Mucosa of descending colon (tissue), 3 donors: Measurements from ENCODE around the gene GNAI3. TPM values are rescaled to one million over a fixed set of nuclear protein-coding genes. Genes with fewer than 3 reads are reported as not detected.

Source experiments
- ATAC-seq: fragments of 200-7000 bp; cut with Tn5 transposase; one replicate; pipeline ENCODE4 v1.9.1; 2020; ENCODE audit warnings: mild to moderate bottlenecking, moderate library complexity
- DNase-seq, 3 donors: peaks; one replicate each; pipeline ENCODE4 v3.0.0-alpha.2; 2020
- H3K36me3 ChIP-seq: fragments of 200-600 bp; one replicate; pipeline ENCODE4 v1.8.0; 2021; ENCODE audit warnings: low read depth, mild to moderate bottlenecking
- H3K4me1 ChIP-seq: fragments of 200-600 bp; one replicate; pipeline ENCODE4 v1.8.0; 2021; ENCODE audit warnings: low read depth, mild to moderate bottlenecking
- H3K4me3 ChIP-seq: fragments of 200-600 bp; one replicate; pipeline ENCODE4 v1.8.0; 2021; ENCODE audit warnings: mild to moderate bottlenecking
- H3K9me3 ChIP-seq: fragments of 200-600 bp; one replicate; pipeline ENCODE4 v1.8.0; 2021; ENCODE audit warnings: mild to moderate bottlenecking
- intact Hi-C, 2 donors: fragments of 100-400 bp; cut with DNase I in 1 of 2; cut with micrococcal nuclease in 1 of 2; formaldehyde crosslinking; loops; one replicate each; pipeline versions ENCODE4 v1.11.0 to v1.11.1; 2022; cut with DNase I, micrococcal nuclease
- total RNA-seq, 3 donors: library from RNA; stranded (reverse); fragmentation: NEBNext Ultra II Directional in 2 of 3; extraction: Animal tissue kit (Norgen Biotek cat#: 25700) in 2 of 3; gene quantifications; one replicate each; pipeline versions ENCODE4 v1.2.1 to v1.2.4, GENCODE V29; 2021 to 2023
- TF ChIP-seq, protein P1 (sequence below): fragments of 200-600 bp; IDR thresholded peaks from one replicate; pipeline ENCODE4 v1.8.0; 2022; ENCODE audit warnings: antibody characterized with exemption, mild to moderate bottlenecking
- donor health status: DM: no; HTN: no; CAD: no; lungs with moderate emphysema.
- donor health status: DM: no; HTN: no; CAD: no.
- donor health status: DM: no; HTN: yes; CAD: no.

The GNAI3 gene
- total RNA-seq, 3 donors from 2014 or later: 6.5 to 8.3 (median 7.6) TPM

DNA sequence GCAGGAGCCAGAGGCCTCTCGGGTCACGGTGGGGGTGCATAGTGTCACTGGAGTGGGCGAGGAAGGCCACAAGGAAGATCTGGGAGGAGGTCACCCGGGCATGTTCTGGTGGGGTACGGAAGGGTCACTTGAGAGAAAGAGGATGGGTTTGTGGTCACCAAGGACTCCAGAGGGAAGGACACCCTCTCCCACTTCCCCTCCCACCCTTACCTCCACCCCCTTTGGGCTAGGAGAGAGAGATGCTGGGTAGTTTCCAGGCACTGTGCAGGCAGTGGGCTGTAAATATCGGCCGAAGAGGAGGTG is 39.6 kb upstream of the GNAI3 start:
- Histone ChIP-seq H3K36me3 (no peaks in the 10 kb centered on the region), H3K9me3 (no peaks in the 10 kb centered on the region), H3K4me1 (peaks cover 3% of the 10 kb centered on the region), H3K4me3 (no peak overlapping the region)
- TF ChIP-seq, protein P1, sequence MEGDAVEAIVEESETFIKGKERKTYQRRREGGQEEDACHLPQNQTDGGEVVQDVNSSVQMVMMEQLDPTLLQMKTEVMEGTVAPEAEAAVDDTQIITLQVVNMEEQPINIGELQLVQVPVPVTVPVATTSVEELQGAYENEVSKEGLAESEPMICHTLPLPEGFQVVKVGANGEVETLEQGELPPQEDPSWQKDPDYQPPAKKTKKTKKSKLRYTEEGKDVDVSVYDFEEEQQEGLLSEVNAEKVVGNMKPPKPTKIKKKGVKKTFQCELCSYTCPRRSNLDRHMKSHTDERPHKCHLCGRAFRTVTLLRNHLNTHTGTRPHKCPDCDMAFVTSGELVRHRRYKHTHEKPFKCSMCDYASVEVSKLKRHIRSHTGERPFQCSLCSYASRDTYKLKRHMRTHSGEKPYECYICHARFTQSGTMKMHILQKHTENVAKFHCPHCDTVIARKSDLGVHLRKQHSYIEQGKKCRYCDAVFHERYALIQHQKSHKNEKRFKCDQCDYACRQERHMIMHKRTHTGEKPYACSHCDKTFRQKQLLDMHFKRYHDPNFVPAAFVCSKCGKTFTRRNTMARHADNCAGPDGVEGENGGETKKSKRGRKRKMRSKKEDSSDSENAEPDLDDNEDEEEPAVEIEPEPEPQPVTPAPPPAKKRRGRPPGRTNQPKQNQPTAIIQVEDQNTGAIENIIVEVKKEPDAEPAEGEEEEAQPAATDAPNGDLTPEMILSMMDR: no peak
- no peak for ATAC-seq
- intact Hi-C loops: no loop called here
- DNase-seq: no peak

DNA sequence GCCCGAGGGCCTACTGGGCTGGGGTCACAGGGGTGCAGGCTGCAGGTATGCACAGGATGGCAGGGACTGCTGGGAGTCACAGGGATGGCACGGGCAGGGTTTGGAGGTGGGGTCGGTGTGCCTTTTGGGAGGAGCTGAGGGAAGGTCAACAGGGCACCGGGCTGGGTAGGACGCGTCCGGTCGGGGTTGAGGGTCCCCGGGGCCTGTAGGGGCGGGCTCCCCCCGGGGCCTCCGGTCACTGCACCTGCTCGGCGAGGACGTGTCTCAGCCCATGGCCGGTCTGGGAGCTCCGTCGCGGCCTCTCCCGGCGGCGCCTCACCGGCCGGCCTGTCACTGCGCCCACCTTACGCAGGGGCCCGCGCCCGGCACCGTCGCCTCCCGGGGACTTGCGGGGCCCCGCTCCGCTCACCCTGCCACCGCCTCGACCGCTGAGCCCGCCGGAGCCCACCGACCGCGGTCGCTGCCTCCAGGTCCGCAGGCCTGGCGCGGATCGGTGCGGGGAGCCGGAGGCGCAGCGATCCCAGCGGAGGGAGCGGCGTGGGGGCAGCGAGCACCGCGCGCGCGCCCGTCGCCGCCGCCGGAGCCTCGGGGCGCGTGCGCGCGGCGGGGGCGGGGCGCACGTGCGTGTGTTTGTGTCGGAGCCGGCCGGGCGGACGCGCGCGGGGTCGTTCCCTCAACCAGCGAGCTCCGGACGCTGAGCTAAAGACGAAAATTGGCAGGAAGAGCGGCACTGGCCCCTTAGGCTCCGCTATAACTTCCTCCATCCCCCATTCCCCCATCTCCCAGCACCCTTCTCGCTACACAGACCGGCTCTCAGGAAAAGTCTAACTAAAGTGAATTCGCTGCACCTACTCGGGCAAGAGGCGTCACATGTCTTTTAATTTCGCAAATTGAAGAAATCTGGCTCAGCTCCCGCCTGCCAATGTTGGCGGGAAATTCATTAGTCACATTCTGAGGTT is 39.0 kb upstream of the GNAI3 start, which contains the start of gene AMIGO1:
AMIGO1 (minus strand) TSS at position 552 of the 959 bp plus-strand sequence. CDS start 815 bp downstream, outside the sequence.
- ATAC-seq (peak; percentile 91), DNase-seq (peak in 2 of 3 donors; percentile 75 to 76)
- Histone ChIP-seq H3K9me3 (no peaks in the 10 kb centered on the region), H3K4me3 (peak within 1 kb of the TSS; percentile 36), H3K4me1 (no peaks in the 10 kb centered on the region), H3K36me3 (no peaks in the 10 kb centered on the region)
- TF ChIP-seq, protein P1: no peak
- intact Hi-C loops: no loop called here

DNA sequence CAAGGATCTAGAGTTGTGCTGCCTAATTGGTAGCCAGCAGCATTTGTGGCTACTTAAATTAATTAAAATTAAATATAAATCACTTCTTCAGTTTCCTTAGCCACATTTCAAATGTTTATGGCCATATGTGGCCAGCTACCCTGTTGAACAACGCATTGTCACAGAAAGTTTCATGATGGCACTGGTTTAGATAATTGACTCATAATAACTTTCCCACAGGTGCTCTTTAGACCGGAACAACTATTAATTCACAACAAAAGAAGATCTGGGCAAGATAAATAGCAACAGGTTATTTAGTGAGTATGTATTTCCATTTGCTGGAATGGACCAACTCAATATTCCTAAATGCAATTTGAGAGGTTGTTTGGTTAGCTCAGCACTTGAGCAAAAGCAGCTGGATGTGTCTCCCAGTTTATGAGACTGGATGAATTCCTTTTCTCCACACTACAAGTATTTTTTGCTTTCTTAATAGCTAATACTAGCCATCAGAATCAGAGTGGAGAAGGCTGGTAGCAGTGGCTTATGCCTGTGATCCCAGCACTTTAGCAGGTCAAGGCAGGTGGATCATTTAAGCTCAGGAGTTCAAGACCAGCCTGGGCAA is 35.2 kb upstream of the GNAI3 start:
- no peak for ATAC-seq
- H3K36me3 ChIP-seq: no peaks in the 10 kb centered on the region
- DNase-seq: no peak
- H3K4me3 ChIP-seq: no peak overlapping the region
- no peaks in the 10 kb centered on the region for H3K9me3 ChIP-seq
- TF ChIP-seq, protein P1: no peak
- H3K4me1 ChIP-seq: no peaks in the 10 kb centered on the region
- intact Hi-C loops: no loop called here

DNA sequence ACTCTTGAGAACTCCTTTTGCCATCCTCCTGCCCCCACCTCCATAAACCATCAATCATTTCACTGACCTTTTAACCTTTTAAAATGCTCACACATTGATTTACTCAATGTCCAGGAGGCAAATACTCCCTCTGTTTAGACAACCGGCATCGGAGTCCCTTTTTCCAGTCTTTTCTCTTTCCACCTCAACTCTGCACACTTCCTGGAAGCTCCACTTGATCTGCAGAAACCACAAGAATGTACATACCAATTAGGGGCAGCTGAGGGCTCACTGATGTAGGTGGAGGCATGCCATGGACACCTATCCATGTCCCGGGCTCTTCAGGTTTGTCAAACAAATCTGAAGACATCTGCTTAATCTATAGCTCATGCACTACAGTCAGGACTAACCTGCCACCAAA is 33.6 kb upstream of the GNAI3 start:
- intact Hi-C loops: no loop called here
- Histone ChIP-seq H3K4me1 (no peaks in the 10 kb centered on the region), H3K36me3 (no peaks in the 10 kb centered on the region), H3K4me3 (no peak overlapping the region), H3K9me3 (no peaks in the 10 kb centered on the region)
- no peak for DNase-seq
- ATAC-seq: no peak
- TF ChIP-seq, protein P1: no peak

DNA sequence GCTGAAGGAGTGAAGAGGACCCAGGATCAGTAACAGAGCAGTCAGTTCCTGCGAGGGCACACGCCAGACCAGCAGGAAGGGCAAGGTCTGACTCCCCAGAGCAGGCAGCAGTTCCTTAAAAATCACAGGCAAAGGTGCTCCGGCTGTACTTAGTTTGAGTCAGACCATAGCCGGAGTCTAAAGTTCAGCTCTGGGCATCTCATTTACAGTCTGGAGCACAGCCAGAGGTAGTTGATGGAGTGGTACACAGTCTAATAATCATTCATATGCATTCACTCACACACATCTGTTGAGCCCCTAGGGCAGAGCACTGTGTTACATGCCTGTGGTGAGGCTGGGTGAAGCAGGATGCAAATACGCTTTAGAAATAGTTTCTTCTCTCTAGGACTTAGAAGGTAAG is 31.5 kb upstream of the GNAI3 start:
- peak in 2 of 3 donors; percentile 48 to 53 for DNase-seq
- TF ChIP-seq, protein P1: no peak
- peak; percentile 98 for ATAC-seq
- no peaks in the 10 kb centered on the region for H3K36me3 ChIP-seq
- no peaks in the 10 kb centered on the region for H3K4me1 ChIP-seq
- intact Hi-C loops: no loop called here
- H3K9me3 ChIP-seq: no peaks in the 10 kb centered on the region
- no peak overlapping the region for H3K4me3 ChIP-seq
